Stromal cell of bone marrow (primary cell): ENCODE data around the gene RBM39.
"Not testable (repeated sequence)": the region's sequence is repeated elsewhere in the genome, so short reads cannot be mapped to it uniquely, and the experiment has no call there.

ENCODE experiments used
- DNase-seq: peaks from one replicate; pipeline ENCODE4 v3.0.0-alpha.2; 2012; ENCODE audit warnings: low read depth

RBM39 gene

DNA sequence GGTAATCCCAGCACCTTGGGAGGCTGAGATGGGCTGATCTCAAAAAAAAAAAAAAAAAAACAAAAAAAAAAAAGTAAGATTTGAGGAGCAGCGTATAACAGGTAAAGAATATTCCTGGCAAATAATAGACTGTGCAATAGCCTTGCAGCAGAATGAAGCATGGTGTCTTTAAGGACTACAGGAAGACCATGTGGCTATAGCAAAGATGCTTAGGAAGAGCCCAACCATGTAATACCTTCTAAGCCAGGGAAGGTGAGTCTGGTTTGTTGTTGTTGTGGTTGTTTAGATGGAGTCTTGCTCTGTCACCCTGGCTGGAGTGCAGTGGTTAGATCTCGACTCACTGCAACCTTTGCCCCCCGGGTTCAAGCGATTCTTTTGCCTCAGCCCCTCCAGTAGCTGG, 14.3 kb upstream of the RBM39 start:
- no peak for DNase-seq

DNA sequence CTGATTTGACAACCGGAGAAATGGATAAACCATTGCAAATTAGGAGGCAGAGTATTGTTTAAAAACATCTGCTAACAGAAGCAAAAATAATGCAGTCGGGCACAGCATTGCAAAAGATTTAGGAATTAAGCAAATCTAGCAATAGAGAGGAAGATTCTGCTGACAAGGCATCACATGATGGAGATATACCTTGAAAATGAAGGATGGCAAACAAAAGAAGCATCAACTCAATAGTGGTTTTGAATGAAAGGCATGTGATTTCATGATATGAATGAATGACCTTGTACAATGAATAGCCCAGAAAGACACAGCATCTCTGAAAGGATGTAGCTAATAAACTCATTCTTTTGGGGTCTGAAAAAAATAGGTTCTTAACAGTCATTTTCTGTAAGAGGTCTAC, 8.6 kb upstream of the RBM39 start:
- DNase-seq, result no peak

DNA sequence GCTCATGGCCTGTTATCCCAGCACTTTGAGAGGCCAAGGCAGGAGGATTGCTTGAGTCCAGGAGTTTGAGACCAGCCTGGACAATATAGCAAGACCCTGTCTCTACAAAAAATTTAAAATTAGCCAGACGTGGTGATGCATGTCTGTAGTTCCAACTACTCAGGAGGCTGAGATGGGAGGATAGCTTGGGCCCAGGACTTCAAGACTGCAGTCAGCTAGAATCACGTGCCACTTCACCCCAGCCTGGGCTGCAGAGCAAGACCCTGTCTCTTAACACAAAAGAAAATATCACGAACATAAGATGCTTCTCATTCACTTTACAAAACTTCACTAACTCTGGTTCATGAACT, 2.4 kb upstream of the RBM39 start:
- DNase-seq, result not testable (repeated sequence)

DNA sequence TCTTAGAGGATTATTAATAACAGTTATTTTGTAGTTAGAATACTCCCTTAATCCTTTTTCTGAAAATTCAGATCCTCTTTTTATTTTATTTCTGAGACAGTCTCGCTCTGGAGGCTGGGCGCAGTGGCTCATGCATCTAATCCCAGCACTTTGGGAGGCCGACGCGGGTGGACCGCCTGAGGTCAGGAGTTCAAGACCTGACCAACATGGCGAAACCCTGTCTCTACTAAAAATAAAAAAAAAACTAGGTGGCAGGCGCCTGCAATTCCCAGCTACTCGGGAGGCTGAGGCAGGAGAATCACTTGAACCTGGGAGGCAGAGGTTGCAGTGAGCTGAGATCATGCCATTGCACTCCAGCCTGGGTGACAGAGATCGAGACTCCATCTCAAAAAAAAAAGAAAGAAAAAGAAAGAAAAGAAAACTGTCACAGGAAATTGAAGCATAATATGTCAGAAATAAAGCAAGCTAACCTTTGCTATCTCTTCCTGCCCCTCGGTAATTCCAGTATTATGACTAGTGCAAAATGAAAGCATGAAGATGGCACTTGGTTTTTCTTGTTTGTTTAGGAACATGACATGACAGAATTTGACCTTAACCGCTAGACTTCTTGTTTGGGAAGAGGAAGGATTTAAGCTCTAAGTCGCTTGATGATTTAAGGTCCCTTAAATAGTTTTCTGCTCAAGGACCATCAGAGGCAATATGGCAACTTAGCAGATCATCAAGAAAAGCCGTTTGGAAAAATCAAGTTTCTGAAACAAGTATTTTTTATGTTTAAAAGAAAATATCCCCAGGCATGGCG, 1.8 kb upstream of the RBM39 start:
- DNase-seq, result no peak

DNA sequence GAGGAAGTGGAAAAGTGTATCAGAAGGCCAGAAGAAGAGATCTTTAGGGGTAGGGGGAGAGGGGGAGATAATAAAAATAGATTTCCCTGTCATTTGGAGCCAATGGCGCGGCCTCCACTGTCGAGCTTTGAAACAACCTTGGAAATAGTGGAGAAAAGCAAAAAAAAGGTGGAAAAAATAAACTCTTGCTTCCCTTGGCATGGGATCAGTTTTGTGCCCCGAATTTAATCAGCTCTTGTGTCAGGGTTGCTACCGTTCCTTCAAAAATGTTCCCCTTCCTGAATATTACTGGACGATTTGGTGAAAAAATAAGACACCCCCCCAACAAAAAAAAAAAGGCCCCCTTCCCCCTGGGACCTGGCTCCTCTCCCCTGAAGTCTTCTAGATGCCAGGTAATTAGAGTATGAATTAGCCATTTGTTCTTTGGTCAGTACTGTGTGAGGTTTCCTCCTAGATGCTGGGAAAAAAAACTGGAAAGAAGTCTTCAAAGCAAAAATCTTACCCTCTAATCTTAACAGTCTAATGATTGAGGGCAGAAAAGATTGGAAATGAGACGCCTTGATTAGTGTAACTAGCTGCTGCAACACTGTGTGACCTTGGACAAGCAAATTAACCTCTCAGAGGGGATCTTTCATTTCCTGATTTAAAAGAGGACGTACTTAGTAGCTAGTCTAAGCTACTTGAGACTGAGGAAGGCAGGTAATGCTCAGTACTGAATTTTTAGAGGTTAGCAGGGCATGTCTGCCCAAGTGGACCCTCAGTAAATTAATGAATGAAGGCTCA, 872 bp upstream of the RBM39 start:
- no peak for DNase-seq

DNA sequence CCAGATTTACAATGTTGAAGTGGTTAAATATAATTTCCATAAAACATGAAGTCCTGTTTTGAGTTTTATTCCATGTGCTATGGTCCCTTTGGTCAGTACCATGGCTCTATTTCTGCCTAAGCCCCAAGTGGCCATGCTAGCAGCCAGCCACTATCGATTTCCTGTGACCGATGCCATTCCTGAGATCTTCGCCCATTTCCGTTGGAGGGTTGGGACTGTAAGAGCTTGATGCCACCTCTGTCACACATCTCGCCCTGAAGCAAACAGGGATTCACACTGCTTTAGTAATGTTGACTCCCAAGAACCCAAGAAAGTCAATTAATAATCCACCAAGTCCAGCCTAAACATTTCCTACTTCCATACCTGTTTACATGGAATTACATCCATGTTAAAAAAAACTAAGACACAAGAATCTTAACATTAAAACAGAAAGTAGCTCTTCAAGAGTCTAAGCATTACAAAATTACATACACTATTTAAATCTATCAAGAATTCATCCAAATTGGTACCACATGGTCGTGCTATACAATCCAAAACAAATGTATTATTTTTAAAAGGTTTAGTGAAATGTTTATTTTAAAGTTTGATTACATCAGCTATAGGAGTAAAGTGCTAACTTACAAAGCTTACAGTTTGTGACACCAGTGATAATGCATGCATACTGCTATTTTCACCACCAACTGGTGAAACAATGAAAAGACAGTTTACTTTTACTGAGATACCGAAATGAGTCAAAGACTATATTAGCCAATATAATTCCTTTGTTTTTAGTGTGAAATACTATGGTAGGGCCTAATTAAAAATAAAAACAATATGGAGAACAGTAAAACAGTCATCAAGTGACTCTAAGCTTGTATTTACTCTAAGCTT, 2.5 kb downstream of the RBM39 start:
- DNase-seq, result no peak

DNA sequence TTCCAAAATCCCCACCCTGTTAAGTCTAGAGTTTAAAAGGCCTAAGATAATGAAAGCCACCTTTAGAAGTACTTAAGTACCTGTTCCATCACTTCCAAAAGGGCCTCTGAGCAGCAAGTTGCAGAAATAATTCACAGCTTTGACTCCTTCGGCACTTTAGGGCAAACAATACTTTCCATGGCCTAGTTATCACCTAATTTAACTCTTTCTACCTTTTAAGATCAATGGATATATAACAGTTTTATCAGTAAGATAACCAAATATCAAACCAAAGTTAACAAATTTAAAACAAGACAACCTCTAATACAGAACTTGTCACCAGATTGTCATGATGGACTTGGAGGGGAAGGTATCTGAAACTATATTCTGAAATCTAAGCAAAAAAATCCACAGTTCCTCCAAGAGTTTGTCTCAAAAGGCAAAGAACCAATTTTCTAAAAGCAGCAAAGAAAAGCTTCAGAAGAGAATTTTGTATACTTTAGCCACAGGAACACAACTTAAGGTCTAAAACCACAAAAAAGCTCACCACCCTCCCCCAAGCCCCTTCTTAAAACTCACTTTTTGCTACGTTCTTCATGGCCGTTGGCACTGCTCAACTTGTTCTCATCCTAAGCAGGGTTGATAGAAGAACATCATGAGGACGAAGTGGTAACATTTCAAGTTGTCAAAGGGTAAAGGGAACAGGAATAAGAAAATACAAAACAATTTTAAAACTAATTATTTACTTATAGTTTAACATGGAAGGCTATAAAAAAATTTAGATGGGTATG, 3.5 kb downstream of the RBM39 start:
- no peak for DNase-seq

DNA sequence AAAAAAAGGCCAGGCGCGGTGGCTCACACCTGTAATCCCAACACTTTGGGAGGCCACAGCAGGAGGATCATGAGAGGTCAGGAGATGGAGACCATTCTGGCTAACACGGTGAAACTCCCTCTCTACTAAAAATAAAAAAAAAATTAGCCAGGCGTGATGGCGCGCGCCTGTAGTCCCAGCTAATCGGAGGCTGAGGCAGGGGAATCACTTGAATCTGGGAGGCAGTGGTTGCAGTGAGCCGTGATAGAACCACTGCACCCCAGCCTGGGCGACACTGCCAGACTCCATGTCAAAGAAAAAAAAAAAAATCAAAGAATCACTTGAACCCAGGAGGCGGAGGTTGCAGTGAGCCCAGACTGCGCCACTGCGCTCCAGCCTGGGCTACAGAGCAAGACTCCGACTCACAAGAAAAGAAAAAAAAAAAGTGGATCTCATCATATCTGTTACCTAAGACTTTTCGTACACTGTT, 4.2 kb downstream of the RBM39 start:
- DNase-seq, result no peak

DNA sequence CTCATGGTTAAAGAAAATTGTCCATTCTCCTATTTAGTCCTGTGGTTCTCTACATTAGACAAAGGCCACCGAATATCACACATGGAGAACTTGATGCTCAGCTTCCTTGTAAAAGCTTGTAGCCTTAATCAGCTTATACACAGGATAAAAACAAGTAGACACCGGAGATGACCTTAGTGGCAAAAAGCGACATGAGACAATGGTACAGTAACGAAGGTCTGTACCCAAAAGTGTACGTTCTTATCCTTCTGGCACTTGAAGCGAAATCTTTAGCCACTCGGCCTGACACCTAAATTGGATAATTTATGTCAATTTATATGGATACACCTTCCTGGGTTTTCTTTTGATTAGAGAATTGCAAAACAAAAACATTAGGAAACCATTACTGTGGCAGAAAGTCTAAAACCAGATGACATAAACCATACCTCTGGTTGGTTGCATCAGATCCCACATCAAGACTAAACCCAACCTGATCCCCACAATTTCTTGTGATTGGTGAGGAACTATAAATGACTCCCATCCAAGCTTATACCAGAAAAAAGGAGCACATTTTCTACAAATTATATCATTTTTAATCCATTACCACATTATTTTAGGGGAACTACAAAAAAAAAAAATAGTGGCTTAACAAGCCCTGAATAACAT, 6.1 kb downstream of the RBM39 start:
- no peak for DNase-seq

DNA sequence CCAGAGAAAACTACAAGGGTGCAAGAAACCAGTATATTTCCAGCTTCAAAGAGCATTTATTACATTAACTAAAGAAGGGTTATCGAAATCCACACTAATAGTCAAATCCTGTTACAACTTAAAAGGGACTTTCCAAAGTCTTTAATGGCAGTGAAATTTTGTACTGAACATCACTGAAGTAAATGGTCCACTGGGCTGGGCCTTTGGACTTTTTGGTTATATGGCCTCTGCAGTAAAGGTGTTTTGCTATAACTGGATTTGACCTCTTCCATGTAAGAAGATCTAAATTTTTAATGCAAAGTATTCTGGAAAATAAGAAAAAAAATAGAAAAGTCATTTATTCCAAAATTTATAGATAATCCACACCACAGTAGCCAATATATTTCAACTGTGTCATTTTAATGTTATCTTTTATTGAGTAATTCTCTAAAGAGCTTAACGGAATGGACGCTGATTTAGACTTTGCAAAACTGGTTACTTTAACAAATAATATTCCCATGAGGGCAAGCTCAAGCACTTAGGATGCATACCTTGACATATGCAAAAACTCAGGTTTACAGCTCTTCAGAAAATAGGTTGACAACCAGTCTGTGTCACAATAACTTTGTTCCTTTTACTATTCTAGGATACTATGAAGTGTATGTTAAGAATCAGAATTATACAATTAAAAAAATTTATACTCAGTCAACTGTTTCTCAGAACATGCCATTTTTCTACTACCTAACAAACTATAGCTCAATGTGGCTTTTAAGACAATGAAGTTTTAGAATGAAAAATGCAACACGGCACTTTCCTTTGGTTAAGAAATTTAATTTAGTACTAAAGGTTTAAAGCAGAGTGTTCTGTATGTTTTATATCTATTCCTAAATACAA, 7.0 kb downstream of the RBM39 start:
- DNase-seq, result no peak

DNA sequence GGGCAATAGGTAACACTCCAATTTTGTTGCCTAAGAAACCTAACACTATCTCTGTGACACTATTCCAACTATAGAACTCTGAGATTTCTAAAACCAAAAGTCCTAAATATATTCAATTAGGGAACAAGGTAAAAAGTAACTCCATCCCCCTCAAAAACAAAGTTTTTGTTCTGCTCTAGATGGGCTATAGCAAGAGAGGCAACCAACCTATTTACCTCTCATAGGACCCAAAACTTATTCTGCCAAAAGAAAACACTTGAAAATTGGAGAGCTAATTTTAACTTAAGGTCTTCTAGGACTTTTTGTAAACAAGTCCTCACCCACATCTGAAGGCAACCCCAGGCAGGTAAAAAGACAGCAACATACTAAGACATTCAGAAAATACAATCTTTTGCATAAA, 7.7 kb downstream of the RBM39 start:
- DNase-seq, result no peak

DNA sequence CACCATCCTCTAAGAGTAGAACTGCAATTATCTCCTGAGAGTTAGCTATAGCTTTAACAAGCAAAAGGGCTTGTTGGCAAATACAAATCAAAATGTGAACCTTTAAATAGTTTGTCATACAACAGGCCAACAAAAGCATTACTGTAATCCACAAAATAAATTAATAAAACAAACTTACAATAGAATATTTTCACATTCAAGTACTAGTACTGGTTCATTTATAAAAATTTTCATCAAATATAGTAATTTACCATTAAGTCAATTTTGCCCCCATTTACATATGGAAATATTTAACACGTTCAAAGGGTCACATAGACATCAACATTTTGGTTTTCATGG, 9.4 kb downstream of the RBM39 start:
- no peak for DNase-seq

DNA sequence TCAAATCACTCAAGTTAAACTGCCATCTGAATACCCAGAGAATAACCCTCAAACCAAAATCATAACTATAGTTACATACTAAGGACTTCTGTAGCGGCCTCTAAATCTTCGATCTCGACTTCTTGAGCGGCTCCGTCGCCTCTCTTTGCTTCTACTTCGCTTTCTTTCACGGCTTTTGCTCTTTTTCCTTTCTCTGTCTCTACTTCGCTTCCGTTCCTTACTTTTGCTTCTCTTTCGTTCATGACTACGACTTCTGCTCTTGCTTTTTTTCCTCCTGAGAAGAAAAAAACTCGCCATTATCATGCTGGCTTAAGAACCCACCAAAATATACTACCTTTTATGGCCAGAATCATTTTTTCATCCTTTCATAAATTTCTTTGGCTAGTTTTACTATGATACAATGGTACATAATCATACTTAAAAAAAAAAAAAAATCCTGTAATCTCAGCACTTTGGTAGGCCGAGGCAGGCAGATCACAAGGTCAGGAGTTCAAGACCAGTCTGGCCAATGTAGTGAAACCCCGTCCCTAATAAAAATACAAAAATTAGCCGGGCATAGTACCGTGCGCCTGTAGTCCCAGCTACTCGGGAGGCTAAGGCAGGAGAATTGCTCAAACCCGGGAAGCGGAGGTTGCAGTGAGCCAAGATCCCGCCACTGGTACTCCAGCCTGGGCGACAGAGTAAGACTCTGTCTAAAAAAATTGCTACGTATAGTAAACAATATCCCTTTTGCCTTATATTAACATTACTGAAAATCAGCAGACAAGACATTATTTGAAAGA, 10.0 kb downstream of the RBM39 start:
- no peak for DNase-seq

DNA sequence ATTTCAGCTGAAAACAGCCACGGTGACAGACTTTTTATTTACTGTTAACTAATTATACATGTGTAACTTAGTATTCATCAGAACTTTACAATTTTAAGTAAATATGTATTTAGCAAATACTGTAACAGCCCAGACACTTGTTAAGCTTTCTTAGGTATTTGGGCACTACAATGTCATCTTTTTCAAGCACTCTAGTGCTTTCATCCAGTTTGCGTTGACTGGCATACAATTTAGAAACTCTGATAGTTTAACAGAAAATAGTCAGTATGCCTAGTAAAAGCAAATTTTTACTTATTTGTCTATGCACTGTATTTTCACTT, 10.6 kb downstream of the RBM39 start:
- no peak for DNase-seq

DNA sequence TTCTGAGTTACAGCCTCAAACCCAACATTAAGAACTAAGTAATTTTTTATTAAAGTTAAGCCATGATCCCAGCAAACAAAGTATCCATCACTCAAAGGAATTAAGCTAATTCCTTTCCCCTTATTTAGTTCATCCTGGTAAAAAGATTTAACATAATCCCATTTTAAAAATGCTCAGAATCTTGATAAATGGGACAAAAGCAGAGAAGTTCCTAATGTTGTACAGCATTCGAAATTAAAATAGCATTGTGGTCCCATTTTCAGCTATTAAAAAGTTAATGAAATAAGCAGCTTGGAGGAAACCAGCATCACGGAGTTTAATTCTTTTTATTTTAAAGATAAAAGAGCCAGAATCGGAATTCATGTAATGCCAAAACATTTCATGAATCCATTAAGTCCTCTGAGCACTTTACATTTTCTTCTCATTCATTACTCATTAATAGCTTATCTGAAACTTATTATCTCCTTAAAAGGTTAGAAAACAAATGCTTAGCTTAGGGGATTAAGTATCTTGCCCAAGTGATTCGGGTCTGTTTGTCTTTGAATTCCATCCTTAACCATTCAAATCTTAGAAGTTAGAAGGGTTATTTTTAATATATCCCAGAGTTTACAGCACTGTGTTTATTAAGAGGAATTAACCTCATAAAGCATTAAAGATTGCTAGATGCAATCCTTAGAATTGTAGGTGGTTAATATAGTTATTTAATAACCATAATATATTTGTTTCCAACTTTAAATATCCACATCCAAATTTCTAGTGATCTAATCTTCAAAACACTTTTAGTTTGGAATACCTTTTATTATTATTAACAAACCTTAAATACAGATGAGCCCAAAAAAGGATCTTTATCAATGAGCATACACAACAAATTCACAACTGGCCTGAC, 11.2 kb downstream of the RBM39 start:
- no peak for DNase-seq

DNA sequence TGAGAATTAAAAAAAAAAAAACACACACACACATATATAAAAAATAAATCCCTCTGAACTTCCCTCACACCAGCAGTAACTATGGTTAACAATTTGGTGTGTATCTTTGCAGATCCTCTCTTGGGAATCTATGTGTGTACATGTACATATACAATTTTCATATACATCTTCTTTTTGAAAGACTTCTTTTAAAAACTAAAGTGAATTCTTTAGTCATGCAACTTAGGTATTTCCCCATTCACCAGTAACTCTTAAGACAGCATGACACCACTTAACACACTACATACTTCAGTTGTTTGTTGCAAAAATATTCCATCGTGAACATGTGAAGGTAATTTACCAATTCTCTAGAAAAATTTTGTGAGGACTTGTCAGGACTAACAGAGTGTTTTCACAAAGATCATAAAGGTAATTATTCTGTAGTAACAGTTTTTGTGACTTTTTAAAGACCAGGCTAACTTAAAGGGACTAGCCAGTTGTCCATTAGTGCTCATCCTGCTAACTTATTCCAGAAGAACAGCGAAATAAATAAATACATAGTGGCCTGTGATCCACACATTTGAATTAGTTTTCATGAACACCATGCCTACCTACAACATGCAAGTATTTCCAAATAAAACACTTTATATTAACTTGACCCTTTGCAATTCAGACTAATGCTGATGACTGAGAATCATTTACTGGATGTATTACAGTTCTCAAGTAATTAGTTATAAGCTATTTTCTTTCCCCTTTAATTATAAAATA, 12.1 kb downstream of the RBM39 start:
- DNase-seq, result no peak

DNA sequence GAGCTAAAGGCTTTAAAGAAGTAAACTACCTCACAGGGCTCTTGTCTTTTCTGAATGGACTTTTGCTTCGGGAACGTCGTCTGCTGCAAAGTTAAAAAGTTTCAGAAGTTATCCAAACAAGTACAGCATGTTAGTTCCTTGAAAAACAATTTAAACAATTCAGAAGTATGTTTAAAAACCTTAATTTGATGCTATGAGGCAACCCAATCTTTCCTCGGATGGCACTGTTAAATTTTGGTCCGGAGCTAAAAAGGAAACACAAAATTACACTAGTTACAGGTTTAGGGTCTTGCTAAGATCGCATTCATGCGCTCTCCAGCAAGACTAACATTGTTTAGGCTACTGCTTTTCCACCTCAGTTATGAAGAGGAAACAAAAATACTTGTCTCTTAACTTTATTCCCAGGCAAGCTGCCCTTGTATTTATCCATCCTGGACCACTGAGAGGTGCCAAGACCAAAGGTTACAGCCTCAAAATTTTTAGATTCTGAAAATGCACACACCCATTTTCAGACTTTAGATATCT, 12.7 kb downstream of the RBM39 start:
- no peak for DNase-seq
